Measurements from ENCODE around the gene SHBG. TPM values are rescaled to one million over a fixed set of nuclear protein-coding genes. Genes with fewer than 3 reads are reported as not detected.
A peak's percentile ranks its signal among the peaks of the same experiment; 100 is the strongest.

Gene SHBG
- not detected for total RNA-seq

- Mint-ChIP-seq H3K36me3 (ENCODE audit: low read depth) (no peaks in the 10 kb centered on the region), H3K4me3 (no peak within 1 kb of the TSS), H3K4me1 (ENCODE audit: low read depth) (peaks cover 10% of the 10 kb centered on the region), H3K27ac (no peak within 1 kb of the TSS), H3K27me3 (no peaks in the 10 kb centered on the region), H3K9me3 (no peaks in the 10 kb centered on the region)
- CTCF ChIA-PET: interaction anchor here (0.9 to 5.9 kb wide), 2 partner anchors 58 to 84 kb away, joined by 3 to 63 read pairs; partner anchors contain the start of genes TP53 and WRAP53
- ATAC-seq: no peak
- POLR2A ChIA-PET: interaction anchor here (1.4 to 1.6 kb wide), 2 partner anchors 43 to 57 kb away, joined by 3 to 9 read pairs; partner anchors contain the start of gene TP53
- no peak for TF ChIP-seq CTCF (IDR thresholded peaks at IDR 0.05)
- intact Hi-C loops (cut with micrococcal nuclease): loop anchor here (5.0 kb wide), 1 partner anchor 57 kb away; the partner anchor contains the start of genes TP53 and WRAP53
- no peak for DNase-seq
Measured at GRCh38 chr17:7629939-7630571, at the start of gene SHBG. SHBG (plus strand) TSS chr17:7630135; CDS start chr17:7630173, 38 bp downstream.

DNA sequence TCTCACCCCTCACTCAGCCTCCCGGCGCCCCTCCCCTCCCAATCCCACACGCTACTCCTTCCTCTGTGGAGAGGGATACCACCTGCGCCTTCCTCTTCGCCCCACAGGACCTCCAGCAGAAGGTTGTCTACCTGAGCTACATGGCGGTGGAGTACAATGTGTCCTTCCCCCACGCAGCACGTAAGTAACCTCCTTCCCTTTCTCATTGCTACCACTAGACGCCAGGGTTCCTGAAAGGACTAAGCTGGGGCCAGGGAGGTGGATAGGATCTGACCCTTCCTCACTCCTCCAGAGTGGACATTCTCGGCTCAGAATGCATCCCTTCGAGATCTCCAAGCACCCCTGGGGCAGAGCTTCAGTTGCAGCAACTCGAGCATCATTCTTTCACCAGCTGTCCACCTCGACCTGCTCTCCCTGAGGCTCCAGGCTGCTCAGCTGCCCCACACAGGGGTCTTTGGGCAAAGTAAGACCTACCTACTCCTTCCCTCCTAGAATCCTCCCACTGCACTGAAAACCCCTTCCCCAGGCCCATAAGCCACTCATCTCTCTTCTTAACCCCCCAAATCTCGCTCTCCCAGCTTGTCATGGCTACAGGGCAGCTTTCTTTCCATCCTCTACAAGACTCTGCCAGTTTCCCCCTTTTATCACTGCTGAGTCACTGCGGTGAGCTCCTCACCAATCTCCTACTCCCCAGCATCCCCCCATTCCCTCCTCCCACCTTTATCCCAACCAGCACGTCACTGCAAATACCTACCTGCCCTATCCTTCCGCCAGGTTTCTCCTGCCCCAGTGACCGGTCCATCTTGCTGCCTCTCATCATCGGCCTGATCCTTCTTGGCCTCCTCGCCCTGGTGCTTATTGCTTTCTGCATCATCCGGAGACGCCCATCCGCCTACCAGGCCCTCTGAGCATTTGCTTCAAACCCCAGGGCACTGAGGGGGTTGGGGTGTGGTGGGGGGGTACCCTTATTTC is 49.0 kb upstream of the SHBG start:
- POLR2A ChIA-PET: interaction anchor here (0.5 to 12.5 kb wide), 15 partner anchors 4 to 273 kb away, joined by 3 to 195 read pairs (median 5); partner anchors contain the start of genes CD68, MPDU1, POLR2A and SENP3
- peak overlapping the region; percentile 2 for H3K4me3 Mint-ChIP-seq

GRCh38 chr17:7582396-7583252 is 47.3 kb upstream of the SHBG start:
- CTCF ChIA-PET: interaction anchor here (0.8 to 3.8 kb wide), 3 partner anchors 22 to 147 kb away, joined by 3 to 43 read pairs (median 18); partner anchors contain the start of genes SENP3, TMEM102, TP53 and WRAP53
- intact Hi-C loops (cut with micrococcal nuclease): loop anchor here (5.0 kb wide), 1 partner anchor 105 kb away; the partner anchor contains the start of genes TP53 and WRAP53
- TF ChIP-seq CTCF (IDR thresholded peaks at IDR 0.05): no peak
- no peaks in the 10 kb centered on the region for H3K27me3 Mint-ChIP-seq
- H3K36me3 Mint-ChIP-seq (ENCODE audit: low read depth): peaks cover 63% of the 10 kb centered on the region
- H3K4me1 Mint-ChIP-seq (ENCODE audit: low read depth): peaks cover 64% of the 10 kb centered on the region
- no peak for DNase-seq
- H3K27ac Mint-ChIP-seq: peak overlapping the region; percentile 99
- no peaks in the 10 kb centered on the region for H3K9me3 Mint-ChIP-seq
- no peak for ATAC-seq
- H3K4me3 Mint-ChIP-seq: peak overlapping the region; percentile 94
- POLR2A ChIA-PET: interaction anchor here (0.8 to 12.5 kb wide), 11 partner anchors 8 to 344 kb away, joined by 3 to 195 read pairs (median 3); partner anchors contain the start of genes CD68, POLR2A and TP53

More for the DNA sequence above, 49.0 kb upstream of the SHBG start:
- no peak for TF ChIP-seq CTCF (IDR thresholded peaks at IDR 0.05)
- Mint-ChIP-seq H3K9me3 (no peaks in the 10 kb centered on the region), H3K36me3 (ENCODE audit: low read depth) (peaks cover 72% of the 10 kb centered on the region), H3K27me3 (no peaks in the 10 kb centered on the region), H3K4me1 (ENCODE audit: low read depth) (peaks cover 75% of the 10 kb centered on the region), H3K27ac (peak overlapping the region; percentile 100)
- no peak for ATAC-seq
- no peak for DNase-seq
- CTCF ChIA-PET: interaction anchor here (0.9 to 1.7 kb wide), 4 partner anchors 9 to 107 kb away, joined by 3 to 8 read pairs (median 8); partner anchors contain the start of genes SOX15 and TP53
- intact Hi-C loops (cut with micrococcal nuclease): loop anchor here (5.0 kb wide), 1 partner anchor 106 kb away; the partner anchor contains the start of genes TP53 and WRAP53

Measured in activated CD8-positive, alpha-beta T cell treated with anti-CD3 and anti-CD28 coated beads for 36 hours (primary cell).